22Rv1 (cell line): Measurements from ENCODE around the gene SCN4A.

ENCODE experiments used
- H3K27ac ChIP-seq: fragments of 450-650 bp; 2 replicates; pipeline ENCODE4 v1.5.1; 2017
- ZFX ChIP-seq: fragments of 450-650 bp; IDR thresholded peaks from 2 replicates; pipeline ENCODE4 v1.6.1; 2017; ENCODE audit warnings: antibody characterized with exemption, borderline replicate concordance
- TF ChIP-seq, protein P1 (sequence below): fragments of 450-650 bp; IDR thresholded peaks from 2 replicates; pipeline ENCODE4 v1.5.1; 2017; ENCODE audit warnings: mild to moderate bottlenecking

SCN4A gene

DNA sequence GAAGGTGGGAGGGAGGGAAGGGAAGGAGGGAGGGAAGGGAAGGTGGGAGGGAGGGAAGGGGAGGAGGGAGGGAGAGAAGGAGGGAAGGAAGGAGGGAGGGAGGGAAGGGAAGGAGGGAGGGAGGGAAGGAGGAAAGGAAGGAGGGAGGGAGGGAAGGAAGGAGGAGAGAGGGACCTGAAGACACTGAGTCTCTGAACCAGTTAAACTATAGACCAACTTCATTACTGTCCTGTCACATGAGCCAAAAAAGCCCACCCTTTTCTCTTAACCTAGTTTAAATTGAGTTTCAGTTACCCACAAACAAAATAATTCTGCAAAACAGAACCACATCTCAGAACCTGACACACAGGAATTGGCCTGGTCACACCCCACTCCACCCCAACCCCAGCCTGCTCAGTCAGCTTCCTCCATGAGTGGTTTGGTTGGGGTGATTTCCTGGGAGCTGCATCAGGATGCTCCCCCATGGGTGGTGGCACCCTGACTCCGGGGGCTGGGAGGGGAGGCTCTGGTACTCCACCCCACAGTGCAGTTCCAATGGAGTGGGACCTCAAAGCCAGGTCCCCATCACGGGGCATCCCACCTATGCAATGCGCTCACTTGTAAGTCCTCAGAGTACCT, 20.8 kb upstream of the SCN4A start:
- no peak overlapping the region for H3K27ac ChIP-seq
- TF ChIP-seq ZFX, result no peak
- TF ChIP-seq, protein P1, sequence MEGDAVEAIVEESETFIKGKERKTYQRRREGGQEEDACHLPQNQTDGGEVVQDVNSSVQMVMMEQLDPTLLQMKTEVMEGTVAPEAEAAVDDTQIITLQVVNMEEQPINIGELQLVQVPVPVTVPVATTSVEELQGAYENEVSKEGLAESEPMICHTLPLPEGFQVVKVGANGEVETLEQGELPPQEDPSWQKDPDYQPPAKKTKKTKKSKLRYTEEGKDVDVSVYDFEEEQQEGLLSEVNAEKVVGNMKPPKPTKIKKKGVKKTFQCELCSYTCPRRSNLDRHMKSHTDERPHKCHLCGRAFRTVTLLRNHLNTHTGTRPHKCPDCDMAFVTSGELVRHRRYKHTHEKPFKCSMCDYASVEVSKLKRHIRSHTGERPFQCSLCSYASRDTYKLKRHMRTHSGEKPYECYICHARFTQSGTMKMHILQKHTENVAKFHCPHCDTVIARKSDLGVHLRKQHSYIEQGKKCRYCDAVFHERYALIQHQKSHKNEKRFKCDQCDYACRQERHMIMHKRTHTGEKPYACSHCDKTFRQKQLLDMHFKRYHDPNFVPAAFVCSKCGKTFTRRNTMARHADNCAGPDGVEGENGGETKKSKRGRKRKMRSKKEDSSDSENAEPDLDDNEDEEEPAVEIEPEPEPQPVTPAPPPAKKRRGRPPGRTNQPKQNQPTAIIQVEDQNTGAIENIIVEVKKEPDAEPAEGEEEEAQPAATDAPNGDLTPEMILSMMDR, result no peak

DNA sequence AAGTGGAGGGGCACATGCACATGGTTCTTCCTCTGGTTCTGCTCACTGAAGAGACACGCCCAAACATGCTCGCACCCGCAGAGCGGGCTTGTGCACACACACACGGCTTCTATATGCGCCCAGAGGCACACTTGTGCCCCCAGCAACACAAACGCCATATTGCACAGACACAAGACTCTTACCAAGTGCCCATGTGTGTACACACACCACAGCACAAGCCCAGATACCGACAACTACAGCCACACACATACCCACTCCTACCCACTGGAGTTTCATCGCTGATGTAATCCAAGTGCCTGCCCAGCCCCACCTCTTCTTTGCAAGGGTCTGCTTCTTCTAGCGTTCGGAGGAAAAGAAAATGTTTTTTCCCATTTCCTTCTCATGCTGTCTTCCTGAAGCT, 18.9 kb upstream of the SCN4A start:
- TF ChIP-seq ZFX, result no peak
- TF ChIP-seq, protein P1, result no peak
- H3K27ac ChIP-seq, result no peak overlapping the region

DNA sequence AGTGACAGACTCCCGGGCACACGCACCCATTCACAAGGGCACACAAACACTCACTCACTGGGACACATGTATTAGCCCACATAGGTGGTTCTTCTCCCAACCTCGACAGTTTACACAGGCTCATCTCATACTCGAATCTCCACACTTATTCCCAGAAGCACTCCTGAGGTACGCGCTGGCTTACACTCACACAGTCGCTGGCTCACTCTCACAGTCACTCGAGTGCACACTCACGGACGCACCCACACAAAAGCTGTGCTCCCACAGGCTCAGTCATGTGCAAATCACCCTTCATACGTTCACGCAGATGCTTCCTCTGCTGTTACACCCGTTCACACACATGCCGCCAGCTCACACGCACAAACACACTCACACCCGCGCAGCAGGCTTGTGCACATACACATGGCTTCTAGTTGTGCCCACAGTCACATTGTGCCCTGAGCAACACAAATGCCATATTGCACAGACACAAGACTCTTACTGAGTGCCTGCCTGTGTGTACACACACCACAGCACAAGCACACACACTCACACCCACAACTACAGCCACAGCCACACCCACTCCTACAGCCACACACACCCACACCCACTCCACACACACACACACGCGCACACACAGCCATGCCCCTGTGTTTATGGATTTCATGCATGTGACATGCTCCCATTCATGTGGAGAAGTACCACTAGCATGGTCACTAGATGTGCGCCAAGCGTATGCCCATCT, 17.1 kb upstream of the SCN4A start:
- H3K27ac ChIP-seq, result no peak overlapping the region
- TF ChIP-seq, protein P1, result no peak
- TF ChIP-seq ZFX, result no peak

DNA sequence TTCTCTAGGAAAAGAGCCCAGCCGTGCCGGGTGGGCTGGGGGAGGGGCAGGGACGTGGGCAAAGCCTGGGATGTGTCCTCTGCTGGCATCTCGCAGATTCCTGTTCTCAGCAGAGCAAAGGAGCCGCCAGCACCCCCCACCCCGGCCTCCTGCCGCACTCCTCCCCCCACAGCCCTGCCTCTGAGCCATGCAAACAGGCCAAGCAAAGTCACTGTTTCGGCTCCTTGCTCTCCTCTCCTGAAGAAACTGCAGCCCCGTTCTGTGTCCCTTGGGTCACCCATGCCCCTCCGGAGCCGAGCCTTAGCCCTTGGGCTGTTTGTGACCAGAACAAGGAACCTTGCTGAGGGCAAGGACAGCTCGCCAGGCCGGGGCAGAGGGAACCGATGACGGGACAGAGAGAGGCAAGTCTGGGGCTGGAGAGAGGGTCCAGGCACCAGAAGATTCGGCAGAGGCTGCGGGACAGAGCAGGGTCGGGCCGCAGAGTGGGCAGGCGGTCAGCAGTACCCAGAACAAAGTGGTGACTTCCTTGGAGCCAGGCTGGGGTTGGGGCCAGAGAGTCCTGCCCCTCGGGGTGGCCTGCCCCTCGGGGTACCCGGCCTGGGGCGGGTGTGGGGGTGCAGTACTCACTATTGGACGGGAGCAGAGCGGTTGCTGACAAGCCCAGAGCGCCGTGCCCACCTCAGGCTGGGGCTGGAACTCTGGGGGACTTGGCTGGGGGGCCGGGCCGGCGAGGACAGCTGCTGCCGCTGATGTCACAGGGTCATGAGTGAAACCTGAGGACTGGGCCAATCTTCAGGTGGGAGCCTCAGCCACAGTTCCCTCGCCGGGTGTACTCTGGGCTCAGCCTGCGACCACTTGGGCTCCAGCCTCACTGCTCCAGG, 16.3 kb upstream of the SCN4A start:
- no peak overlapping the region for H3K27ac ChIP-seq
- TF ChIP-seq, protein P1, result no peak
- no peak for TF ChIP-seq ZFX

DNA sequence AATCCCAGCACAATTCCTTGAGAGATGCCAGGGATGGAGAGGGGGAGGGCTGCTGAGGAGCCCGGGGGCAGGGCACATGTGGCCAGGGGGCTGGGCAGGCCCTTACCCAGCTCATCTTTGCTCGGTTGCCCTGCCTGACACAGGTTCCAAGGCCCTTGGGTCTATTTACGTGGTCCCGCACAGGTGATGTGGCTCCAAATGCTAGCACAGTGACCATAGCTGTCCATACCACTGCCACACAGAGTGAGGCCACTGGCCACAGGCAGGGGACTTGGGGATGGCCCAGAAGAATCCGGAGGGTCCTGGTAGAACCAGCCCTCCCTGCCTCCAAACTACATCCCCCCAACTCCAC, 15.4 kb upstream of the SCN4A start:
- TF ChIP-seq, protein P1, result no peak
- TF ChIP-seq ZFX, result no peak
- no peak overlapping the region for H3K27ac ChIP-seq

DNA sequence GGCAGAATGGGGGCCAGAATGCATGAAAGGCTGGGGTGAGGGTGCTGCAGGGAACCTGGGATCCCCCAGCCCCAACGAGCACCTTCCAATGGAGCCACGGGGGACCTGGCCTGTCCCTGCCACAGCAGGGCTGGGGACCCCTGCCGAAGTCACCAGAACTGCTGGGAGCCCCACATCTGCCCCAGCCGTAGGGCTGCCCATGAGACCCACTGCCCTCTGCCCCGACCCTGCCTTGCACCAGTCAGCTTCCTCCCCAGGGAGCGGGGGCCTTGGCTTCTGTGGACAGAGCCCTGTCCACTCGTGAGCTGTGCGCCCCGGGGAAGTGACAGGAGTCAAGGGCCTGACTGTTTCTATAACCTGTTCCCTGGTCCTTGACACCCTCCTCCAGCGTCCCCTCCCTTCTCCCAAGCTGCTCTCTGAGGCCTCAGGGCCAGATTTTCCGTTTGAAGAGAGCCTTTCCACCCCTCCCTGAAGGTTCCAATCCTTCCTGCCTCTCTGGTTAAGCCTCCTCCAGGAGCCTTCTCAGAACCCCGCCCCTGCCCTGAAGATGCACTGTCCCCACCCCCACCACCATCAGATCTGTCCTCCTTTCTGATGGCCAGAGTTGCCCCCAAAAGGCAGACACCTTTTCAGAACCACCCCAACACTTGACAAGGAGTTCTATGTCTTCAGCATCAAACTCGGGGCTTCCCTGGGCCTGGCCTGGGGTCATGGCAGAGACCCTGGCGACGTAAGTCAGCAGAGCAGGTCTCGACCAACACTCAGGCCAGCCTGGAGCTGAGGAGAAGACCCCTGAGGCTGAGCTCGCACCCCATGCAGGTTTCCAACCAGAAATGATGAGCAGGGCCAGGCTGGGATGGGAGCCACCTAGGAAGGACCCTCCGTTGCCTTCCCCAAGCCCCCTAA, 14.8 kb upstream of the SCN4A start:
- no peak overlapping the region for H3K27ac ChIP-seq
- TF ChIP-seq ZFX, result no peak
- TF ChIP-seq, protein P1, result no peak
